Tibial nerve (tissue), 4 donors: Measurements from ENCODE around the gene POMGNT1. TPM values are rescaled to one million over a fixed set of nuclear protein-coding genes. Genes with fewer than 3 reads are reported as not detected.

Source experiments
- DNase-seq, 2 donors: peaks; one replicate each; pipeline ENCODE4 v3.0.0-alpha.2; 2019; ENCODE audit warnings: low spot score in 2 of 2
- H3K27ac ChIP-seq, 4 donors: fragments of 200-600 bp; sonication (generic) in 3 of 4; one replicate each; pipeline ENCODE4 v1.5.1; 2017 to 2019; ENCODE audit warnings: mild to moderate bottlenecking in 1 of 4
- H3K27me3 ChIP-seq, 2 donors: fragments of 200-600 bp; sonication (generic) in 1 of 2; one replicate each; pipeline versions ENCODE4 v1.5.1 to v1.6.0; 2017 to 2019
- H3K36me3 ChIP-seq, 3 donors: fragments of 200-600 bp; sonication (generic); one replicate each; pipeline ENCODE4 v1.5.1; 2018 to 2019
- H3K4me1 ChIP-seq, 4 donors: fragments of 200-600 bp; sonication (generic) in 3 of 4; one replicate each; pipeline ENCODE4 v1.5.1; 2017 to 2019
- H3K4me3 ChIP-seq, 4 donors: fragments of 200-600 bp; sonication (generic) in 3 of 4; one replicate each; pipeline ENCODE4 v1.5.1; 2017 to 2019; ENCODE audit warnings: mild to moderate bottlenecking in 1 of 4, moderate library complexity in 1 of 4
- H3K9me3 ChIP-seq, 4 donors: fragments of 200-600 bp; sonication (generic) in 3 of 4; one replicate each; pipeline ENCODE4 v1.5.1; 2017 to 2019
- EP300 ChIP-seq, 2 donors: sonication (generic); formaldehyde crosslinking; IDR thresholded peaks; one replicate each; pipeline ENCODE4 v1.6.1; 2017; ENCODE audit warnings: antibody characterized with exemption in 2 of 2, mild to moderate bottlenecking in 1 of 2
- POLR2A ChIP-seq, 2 donors: fragments of 450-650 bp; IDR thresholded peaks; one replicate each; pipeline ENCODE4 v1.6.1; 2017; ENCODE audit warnings: antibody characterized with exemption in 2 of 2, mild to moderate bottlenecking in 2 of 2, moderate library complexity in 2 of 2
- WGBS, 2 donors: methylation state at CpG; one replicate each; pipeline ENCODE4 v1.1.5; 2018; 5-methylcytosine and 5-hydroxymethylcytosine counted together
- total RNA-seq, 4 donors: library from RNA; depleted of rRNA; stranded (reverse); fragments of >200 nt; gene quantifications; one replicate each; pipeline ENCODE4 v1.1.0, GENCODE V29; 2016
- TF ChIP-seq, protein P1 (sequence below), 5 experiments: fragments of 200-600 bp in 3 of 5; fragments of 450-650 bp in 2 of 5; sonication (generic) in 3 of 5; IDR thresholded peaks; one replicate each; pipeline ENCODE4 v1.5.1; 2016 to 2019; ENCODE audit warnings: antibody characterized with exemption in 5 of 5, mild to moderate bottlenecking in 3 of 5, moderate library complexity in 2 of 5

Gene POMGNT1
- total RNA-seq, 4 donors from 2014 or later, result 53.8 to 71.5 (median 62.8) TPM

GRCh38 chr1:46183079-46183847 lies 15.0 kb downstream of the POMGNT1 start:
- Histone ChIP-seq H3K4me3 (no peak overlapping the region), H3K27me3 (no peaks in the 10 kb centered on the region), H3K4me1 (peaks cover 0 to 32% (median 5%) of the 10 kb centered on the region in 4 donors), H3K27ac (peak overlapping the region in 3 of 4 donors; percentile 65 to 70 (median 70)), H3K9me3 (no peaks in the 10 kb centered on the region), H3K36me3 (peaks cover 0 to 15% (median 6%) of the 10 kb centered on the region in 3 donors)
- 42 to 51% methylated on average over 6 to 8 of the region's 8 CpGs for WGBS, 2 donors
- no peak for DNase-seq
- TF ChIP-seq EP300 (IDR thresholded peaks at IDR 0.05), result peak in 1 of 2 donors; percentile 9
- TF ChIP-seq, protein P1, sequence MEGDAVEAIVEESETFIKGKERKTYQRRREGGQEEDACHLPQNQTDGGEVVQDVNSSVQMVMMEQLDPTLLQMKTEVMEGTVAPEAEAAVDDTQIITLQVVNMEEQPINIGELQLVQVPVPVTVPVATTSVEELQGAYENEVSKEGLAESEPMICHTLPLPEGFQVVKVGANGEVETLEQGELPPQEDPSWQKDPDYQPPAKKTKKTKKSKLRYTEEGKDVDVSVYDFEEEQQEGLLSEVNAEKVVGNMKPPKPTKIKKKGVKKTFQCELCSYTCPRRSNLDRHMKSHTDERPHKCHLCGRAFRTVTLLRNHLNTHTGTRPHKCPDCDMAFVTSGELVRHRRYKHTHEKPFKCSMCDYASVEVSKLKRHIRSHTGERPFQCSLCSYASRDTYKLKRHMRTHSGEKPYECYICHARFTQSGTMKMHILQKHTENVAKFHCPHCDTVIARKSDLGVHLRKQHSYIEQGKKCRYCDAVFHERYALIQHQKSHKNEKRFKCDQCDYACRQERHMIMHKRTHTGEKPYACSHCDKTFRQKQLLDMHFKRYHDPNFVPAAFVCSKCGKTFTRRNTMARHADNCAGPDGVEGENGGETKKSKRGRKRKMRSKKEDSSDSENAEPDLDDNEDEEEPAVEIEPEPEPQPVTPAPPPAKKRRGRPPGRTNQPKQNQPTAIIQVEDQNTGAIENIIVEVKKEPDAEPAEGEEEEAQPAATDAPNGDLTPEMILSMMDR (IDR thresholded peaks at IDR 0.05), result no peak

- H3K9me3 ChIP-seq, result no peaks in the 10 kb centered on the region
- H3K4me1 ChIP-seq, result peaks cover 0 to 32% (median 5%) of the 10 kb centered on the region in 4 donors
- no peaks in the 10 kb centered on the region for H3K36me3 ChIP-seq
- WGBS, 2 donors, result 56 to 60% methylated on average over 10 of the region's 10 CpGs
- DNase-seq, result no peak
- TF ChIP-seq POLR2A (IDR thresholded peaks at IDR 0.05) (no peak), EP300 (IDR thresholded peaks at IDR 0.05) (no peak)
- TF ChIP-seq, protein P1 (IDR thresholded peaks at IDR 0.05), result no peak
- no peaks in the 10 kb centered on the region for H3K27me3 ChIP-seq
- peak overlapping the region in 1 of 4 donors; percentile 59 for H3K27ac ChIP-seq
- no peak overlapping the region for H3K4me3 ChIP-seq
These were observed 16.6 kb downstream of the POMGNT1 start for GRCh38 chr1:46181343-46182260.

GRCh38 chr1:46180082-46180616 lies 18.1 kb downstream of the POMGNT1 start:
- H3K27me3 ChIP-seq, result no peaks in the 10 kb centered on the region
- H3K4me3 ChIP-seq, result no peak overlapping the region
- no peak for TF ChIP-seq POLR2A (IDR thresholded peaks at IDR 0.05)
- DNase-seq, result no peak
- H3K4me1 ChIP-seq, result peaks cover 0 to 36% (median 6%) of the 10 kb centered on the region in 4 donors
- no peaks in the 10 kb centered on the region for H3K9me3 ChIP-seq
- 58 to 67% methylated on average over 11 to 12 of the region's 12 CpGs for WGBS, 2 donors
- H3K36me3 ChIP-seq, result no peaks in the 10 kb centered on the region
- H3K27ac ChIP-seq, result peak overlapping the region in 1 of 4 donors; percentile 59

DNA sequence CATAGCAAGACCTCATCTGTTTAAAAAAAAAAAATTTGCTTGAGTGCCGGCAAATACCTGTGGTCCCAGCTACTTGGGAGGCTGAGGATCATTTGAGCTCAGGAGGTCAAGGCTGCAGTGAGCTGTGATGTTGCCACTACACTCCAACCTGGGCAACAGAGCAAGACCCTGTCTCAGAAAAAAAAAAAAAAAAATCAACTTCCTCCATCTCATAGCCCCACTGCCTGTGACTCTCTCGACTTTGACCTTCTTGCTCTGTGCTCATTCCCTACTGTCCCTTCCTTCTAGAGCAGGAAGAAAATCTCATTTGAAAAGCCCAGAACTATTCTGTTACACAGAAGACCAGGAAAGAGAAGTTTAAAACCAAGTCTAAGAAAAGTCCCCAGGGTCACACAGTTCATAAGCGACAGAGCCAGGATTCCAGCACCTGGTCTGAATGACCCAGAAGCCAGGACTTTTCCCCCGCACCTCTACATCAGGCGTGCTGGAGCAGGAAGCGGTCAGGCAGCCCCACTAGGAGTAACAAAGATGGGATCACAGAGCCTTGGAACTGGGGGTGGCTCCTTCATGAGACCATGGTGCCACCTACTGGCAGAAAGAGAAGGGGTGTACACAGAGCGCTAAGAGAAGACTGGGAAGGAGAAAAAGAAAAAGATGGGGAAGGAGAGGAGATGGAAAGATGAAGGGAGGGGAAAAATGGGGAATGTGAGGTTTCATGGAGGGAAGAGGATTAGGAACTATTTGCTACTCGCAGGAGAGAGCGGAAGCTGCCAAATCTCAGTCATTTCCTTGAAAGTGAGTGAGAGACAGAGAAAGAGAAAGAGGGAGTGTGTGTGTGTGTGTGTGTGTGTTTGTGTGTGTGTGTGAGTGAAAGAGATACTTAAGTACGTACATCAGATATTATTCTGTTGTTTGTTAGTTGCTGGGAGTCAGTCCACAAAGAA lies 18.8 kb downstream of the POMGNT1 start:
- TF ChIP-seq EP300 (IDR thresholded peaks at IDR 0.05) (peak in 1 of 2 donors; percentile 55), POLR2A (IDR thresholded peaks at IDR 0.05) (no peak)
- TF ChIP-seq, protein P1 (IDR thresholded peaks at IDR 0.05), result peak; percentile 83 to 95 (median 87)
- Histone ChIP-seq H3K36me3 (no peaks in the 10 kb centered on the region), H3K4me3 (no peak overlapping the region), H3K27me3 (no peaks in the 10 kb centered on the region), H3K9me3 (no peaks in the 10 kb centered on the region), H3K4me1 (peaks cover 0 to 36% (median 11%) of the 10 kb centered on the region in 4 donors), H3K27ac (no peak overlapping the region)
- 9 to 10% methylated on average over 10 of the region's 10 CpGs for WGBS, 2 donors
- peak; percentile 69 to 95 for DNase-seq
